Peyer's patch (tissue), 4 donors: ENCODE measurements around the gene MDC1. TPM values are rescaled to one million over a fixed set of nuclear protein-coding genes. Genes with fewer than 3 reads are reported as not detected.

ENCODE experiments used
- DNase-seq, 3 donors: peaks; one replicate each; pipeline ENCODE4 v3.0.0-alpha.2; 2017 to 2019
- H3K27ac ChIP-seq, 4 donors: fragments of 200-600 bp; sonication (generic); one replicate each; pipeline ENCODE4 v1.5.1; 2016 to 2019
- H3K27me3 ChIP-seq, 2 donors: fragments of 200-600 bp; sonication (generic); one replicate each; pipeline ENCODE4 v1.5.1; 2019
- H3K36me3 ChIP-seq, 3 donors: fragments of 200-600 bp; sonication (generic); one replicate each; pipeline ENCODE4 v1.5.1; 2016 to 2019
- H3K4me1 ChIP-seq, 4 donors: fragments of 200-600 bp; sonication (generic); one replicate each; pipeline ENCODE4 v1.5.1; 2016 to 2019
- H3K4me3 ChIP-seq, 4 donors: fragments of 200-600 bp; sonication (generic); 1 replicate in 3 of 4; 2 replicates in 1 of 4; pipeline ENCODE4 v1.5.1; 2016 to 2019; ENCODE audit warnings: mild to moderate bottlenecking in 1 of 4
- H3K9me3 ChIP-seq, 4 donors: fragments of 200-600 bp; sonication (generic); one replicate each; pipeline ENCODE4 v1.5.1; 2016 to 2019; ENCODE audit warnings: mild to moderate bottlenecking in 1 of 4
- POLR2A ChIP-seq, 2 donors: fragments of 450-650 bp; IDR thresholded peaks; one replicate each; pipeline ENCODE4 v1.5.1; 2017; ENCODE audit warnings: antibody characterized with exemption in 2 of 2, mild to moderate bottlenecking in 2 of 2, moderate library complexity in 2 of 2
- total RNA-seq, 4 donors: library from RNA; depleted of rRNA; stranded (reverse); fragments of >200 nt; gene quantifications; one replicate each; pipeline ENCODE4 v1.1.0, GENCODE V29; 2016
- TF ChIP-seq, protein P1 (sequence below), 6 experiments: fragments of 450-650 bp in 4 of 6; fragments of 200-600 bp in 2 of 6; sonication (generic) in 1 of 6; IDR thresholded peaks; one replicate each; pipeline ENCODE4 v1.5.1; 2017 to 2019; ENCODE audit warnings: antibody characterized with exemption in 6 of 6, mild to moderate bottlenecking in 3 of 6, moderate library complexity in 1 of 6

The MDC1 gene
- total RNA-seq, 4 donors from 2014 or later: 7.5 to 51.2 (median 19.4) TPM

- DNase-seq: no peak
- no peaks in the 10 kb centered on the region for H3K36me3 ChIP-seq
- H3K27me3 ChIP-seq: no peaks in the 10 kb centered on the region
- H3K4me3 ChIP-seq: no peak overlapping the region
- H3K9me3 ChIP-seq: no peaks in the 10 kb centered on the region
- H3K27ac ChIP-seq: no peak overlapping the region
- TF ChIP-seq POLR2A (IDR thresholded peaks at IDR 0.05): no peak
- TF ChIP-seq, protein P1, sequence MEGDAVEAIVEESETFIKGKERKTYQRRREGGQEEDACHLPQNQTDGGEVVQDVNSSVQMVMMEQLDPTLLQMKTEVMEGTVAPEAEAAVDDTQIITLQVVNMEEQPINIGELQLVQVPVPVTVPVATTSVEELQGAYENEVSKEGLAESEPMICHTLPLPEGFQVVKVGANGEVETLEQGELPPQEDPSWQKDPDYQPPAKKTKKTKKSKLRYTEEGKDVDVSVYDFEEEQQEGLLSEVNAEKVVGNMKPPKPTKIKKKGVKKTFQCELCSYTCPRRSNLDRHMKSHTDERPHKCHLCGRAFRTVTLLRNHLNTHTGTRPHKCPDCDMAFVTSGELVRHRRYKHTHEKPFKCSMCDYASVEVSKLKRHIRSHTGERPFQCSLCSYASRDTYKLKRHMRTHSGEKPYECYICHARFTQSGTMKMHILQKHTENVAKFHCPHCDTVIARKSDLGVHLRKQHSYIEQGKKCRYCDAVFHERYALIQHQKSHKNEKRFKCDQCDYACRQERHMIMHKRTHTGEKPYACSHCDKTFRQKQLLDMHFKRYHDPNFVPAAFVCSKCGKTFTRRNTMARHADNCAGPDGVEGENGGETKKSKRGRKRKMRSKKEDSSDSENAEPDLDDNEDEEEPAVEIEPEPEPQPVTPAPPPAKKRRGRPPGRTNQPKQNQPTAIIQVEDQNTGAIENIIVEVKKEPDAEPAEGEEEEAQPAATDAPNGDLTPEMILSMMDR (IDR thresholded peaks at IDR 0.05): no peak
- H3K4me1 ChIP-seq: no peaks in the 10 kb centered on the region
Measured at GRCh38 chr6:30700340-30700739, 16.7 kb downstream of the MDC1 start.

- Histone ChIP-seq H3K36me3 (no peaks in the 10 kb centered on the region), H3K27me3 (no peaks in the 10 kb centered on the region), H3K4me3 (no peak overlapping the region), H3K4me1 (peaks cover 0 to 1% (median 0%) of the 10 kb centered on the region in 4 donors), H3K27ac (no peak overlapping the region), H3K9me3 (no peaks in the 10 kb centered on the region)
- TF ChIP-seq POLR2A (IDR thresholded peaks at IDR 0.05): no peak
- TF ChIP-seq, protein P1 (IDR thresholded peaks at IDR 0.05): no peak
- no peak for DNase-seq
Measured at GRCh38 chr6:30696432-30696831, 20.6 kb downstream of the MDC1 start.

DNA sequence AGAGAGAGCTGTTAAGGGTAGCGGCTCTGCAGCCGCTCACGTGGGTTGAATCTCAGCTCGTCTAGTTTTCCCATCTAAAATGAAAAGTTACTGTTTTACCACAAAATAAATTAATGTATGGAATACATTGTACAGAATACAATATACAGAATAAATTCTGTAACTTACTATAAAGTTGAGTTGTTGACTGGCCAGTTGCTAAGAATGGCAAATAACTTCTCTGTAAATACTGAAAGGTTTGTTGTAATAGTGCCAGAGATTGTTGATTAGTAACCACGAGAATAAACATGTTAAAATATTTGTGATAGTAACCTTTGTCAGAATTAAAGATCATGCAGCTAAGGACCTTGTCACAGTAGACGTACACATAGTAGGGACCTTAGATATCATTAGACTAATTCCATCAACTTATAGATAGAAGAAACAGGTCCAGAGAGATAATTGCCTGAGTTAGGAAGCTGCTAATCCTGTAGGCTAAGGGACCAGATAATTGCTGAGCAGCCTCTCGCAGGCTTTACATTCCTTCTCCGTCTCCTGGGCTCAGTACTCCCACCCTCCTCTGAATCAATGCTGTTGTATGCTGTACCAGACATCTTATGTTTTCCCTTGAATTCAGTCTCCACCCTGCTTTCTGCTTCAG is 25.8 kb downstream of the MDC1 start:
- Histone ChIP-seq H3K27me3 (no peaks in the 10 kb centered on the region), H3K4me3 (peak overlapping the region; percentile 56 to 77 (median 68)), H3K9me3 (no peaks in the 10 kb centered on the region), H3K27ac (peak overlapping the region; percentile 51 to 98 (median 88)), H3K36me3 (no peaks in the 10 kb centered on the region), H3K4me1 (peaks cover 0 to 36% (median 26%) of the 10 kb centered on the region in 4 donors)
- TF ChIP-seq, protein P1 (IDR thresholded peaks at IDR 0.05): no peak
- no peak for TF ChIP-seq POLR2A (IDR thresholded peaks at IDR 0.05)
- DNase-seq: no peak

GRCh38 chr6:30690403-30691207 is 26.5 kb downstream of the MDC1 start, which contains the start of gene NRM:
NRM (minus strand) TSS chr6:30690984; CDS start chr6:30690974, 10 bp downstream.
- Histone ChIP-seq H3K36me3 (no peaks in the 10 kb centered on the region), H3K4me1 (peaks cover 0 to 36% (median 26%) of the 10 kb centered on the region in 4 donors), H3K27ac (peak within 1 kb of the TSS; percentile 51 to 98 (median 88)), H3K27me3 (no peaks in the 10 kb centered on the region), H3K4me3 (peak within 1 kb of the TSS; percentile 56 to 77 (median 68)), H3K9me3 (no peaks in the 10 kb centered on the region)
- TF ChIP-seq, protein P1 (IDR thresholded peaks at IDR 0.05): no peak
- TF ChIP-seq POLR2A (IDR thresholded peaks at IDR 0.05): no peak
- DNase-seq: peak; percentile 88 to 92 (median 92)

DNA sequence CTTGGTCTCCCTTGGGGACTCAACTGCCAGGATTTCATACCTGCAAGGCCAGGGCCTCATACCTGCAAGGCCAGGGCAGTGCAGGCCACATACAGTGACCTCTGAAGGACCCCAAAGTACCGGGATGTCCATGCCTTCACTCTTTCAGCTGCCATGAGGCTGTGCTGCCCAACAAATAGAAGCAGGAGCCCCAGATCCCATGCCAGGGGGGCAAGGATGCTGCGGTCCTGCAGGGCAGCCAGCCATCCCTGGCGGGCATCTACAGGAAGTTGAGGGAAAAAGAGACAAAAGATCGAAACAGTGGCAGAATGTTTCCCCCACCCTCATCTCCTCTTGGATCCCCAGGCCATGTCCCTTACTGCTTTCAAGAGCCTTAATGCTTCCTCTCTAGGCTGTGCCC is 27.1 kb downstream of the MDC1 start:
- H3K4me3 ChIP-seq: peak overlapping the region; percentile 56 to 77 (median 68)
- TF ChIP-seq, protein P1 (IDR thresholded peaks at IDR 0.05): no peak
- TF ChIP-seq POLR2A (IDR thresholded peaks at IDR 0.05): no peak
- DNase-seq: no peak

More for the DNA sequence above, 27.1 kb downstream of the MDC1 start:
- no peaks in the 10 kb centered on the region for H3K36me3 ChIP-seq
- peaks cover 0 to 36% (median 26%) of the 10 kb centered on the region in 4 donors for H3K4me1 ChIP-seq
- H3K9me3 ChIP-seq: no peaks in the 10 kb centered on the region
- H3K27me3 ChIP-seq: no peaks in the 10 kb centered on the region
- peak overlapping the region; percentile 51 to 98 (median 88) for H3K27ac ChIP-seq
